K562 (cell line): ENCODE data around the gene WWP2.

Experiments used
- BHLHE40 ChIP-seq: IDR thresholded peaks from 2 replicates; pipeline ENCODE4 v1.6.1; 2011; ENCODE audit warnings: low read length, improper control_type of control experiment
- CTCF ChIP-seq, 3 experiments: IDR thresholded peaks in 2 of 3; conservative IDR thresholded peaks in 1 of 3; 2 replicates each; pipeline ENCODE4 v1.5.1; 2011 to 2012; ENCODE audit warnings: low read length in 3 of 3, mild to moderate bottlenecking in 3 of 3, control low read depth in 2 of 3, improper control_type of control experiment in 1 of 3, inconsistent platforms in 1 of 3, low read depth in 1 of 3, mixed read lengths in 1 of 3, moderate library complexity in 1 of 3; ENCODE audit not compliant: insufficient read depth in 2 of 3
- EZH2 ChIP-seq: IDR thresholded peaks from 2 replicates; pipeline ENCODE4 v1.6.1; 2012; ENCODE audit warnings: low read depth, mild to moderate bottlenecking, inconsistent platforms, low read length, borderline replicate concordance
- HDAC2 ChIP-seq: fragments of 450-650 bp; IDR thresholded peaks from 2 replicates; pipeline ENCODE4 v1.6.1; 2016; ENCODE audit warnings: mild to moderate bottlenecking
- MEIS2 ChIP-seq: fragments of 450-650 bp; IDR thresholded peaks from 2 replicates; pipeline ENCODE4 v1.6.1; 2014; ENCODE audit warnings: mild to moderate bottlenecking; ENCODE audit not compliant: partially characterized antibody
- NFE2L1 ChIP-seq: fragments of 450-650 bp; IDR thresholded peaks from 2 replicates; pipeline ENCODE4 v1.6.1; 2016; ENCODE audit warnings: missing genetic modification characterization, low read depth, mild to moderate bottlenecking, missing compliant biosample characterization, moderate library complexity, borderline replicate concordance
- RAD21 ChIP-seq, 2 experiments: fragments of 250-450 bp in 1 of 2; fragments of 450-650 bp in 1 of 2; sonication (Bioruptor Pico) in 1 of 2; formaldehyde crosslinking in 1 of 2; IDR thresholded peaks in 1 of 2; conservative IDR thresholded peaks in 1 of 2; 2 replicates each; pipeline versions ENCODE4 v1.4.0 to v1.8.0; 2020 to 2022; ENCODE audit warnings: mild to moderate bottlenecking in 2 of 2, moderate library complexity in 1 of 2
- SAFB2 ChIP-seq: fragments of 200-400 bp; formaldehyde crosslinking; IDR thresholded peaks from 2 replicates; pipeline ENCODE4 v1.6.1; 2018; ENCODE audit warnings: borderline replicate concordance, low read length, low read depth, moderate library complexity; ENCODE audit not compliant: severe bottlenecking
- YBX1 ChIP-seq: fragments of 450-650 bp; IDR thresholded peaks from 2 replicates; pipeline ENCODE4 v1.7.1; 2016; ENCODE audit warnings: mild to moderate bottlenecking
- ZNF24 ChIP-seq: fragments of 450-650 bp; IDR thresholded peaks from 2 replicates; pipeline ENCODE4 v1.6.1; 2016
- ZNF282 ChIP-seq: sonication (generic); formaldehyde crosslinking; IDR thresholded peaks from 2 replicates; pipeline ENCODE4 v1.8.1; 2023; ENCODE audit warnings: missing genetic modification reagents
- TF ChIP-seq, protein P1 (sequence below): sonication (generic); formaldehyde crosslinking; IDR thresholded peaks from 2 replicates; pipeline ENCODE4 v1.8.1; 2022; ENCODE audit warnings: missing genetic modification reagents

- TF ChIP-seq ZNF24 = no peak
- no peak for TF ChIP-seq BHLHE40
- TF ChIP-seq YBX1 = no peak
- no peak for TF ChIP-seq MEIS2
- no peak for TF ChIP-seq HDAC2
- TF ChIP-seq SAFB2 = no peak
- TF ChIP-seq RAD21 (CRISPR knock-in tag; conservative IDR thresholded peaks at IDR 0.05 in 1 of 2, IDR thresholded peaks at IDR 0.05 in 1 of 2) = no peak
- TF ChIP-seq, protein P1, sequence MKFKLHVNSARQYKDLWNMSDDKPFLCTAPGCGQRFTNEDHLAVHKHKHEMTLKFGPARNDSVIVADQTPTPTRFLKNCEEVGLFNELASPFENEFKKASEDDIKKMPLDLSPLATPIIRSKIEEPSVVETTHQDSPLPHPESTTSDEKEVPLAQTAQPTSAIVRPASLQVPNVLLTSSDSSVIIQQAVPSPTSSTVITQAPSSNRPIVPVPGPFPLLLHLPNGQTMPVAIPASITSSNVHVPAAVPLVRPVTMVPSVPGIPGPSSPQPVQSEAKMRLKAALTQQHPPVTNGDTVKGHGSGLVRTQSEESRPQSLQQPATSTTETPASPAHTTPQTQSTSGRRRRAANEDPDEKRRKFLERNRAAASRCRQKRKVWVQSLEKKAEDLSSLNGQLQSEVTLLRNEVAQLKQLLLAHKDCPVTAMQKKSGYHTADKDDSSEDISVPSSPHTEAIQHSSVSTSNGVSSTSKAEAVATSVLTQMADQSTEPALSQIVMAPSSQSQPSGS (CRISPR knock-in tag) = no peak
- no peak for TF ChIP-seq CTCF (IDR thresholded peaks at IDR 0.05 in 2 of 3, conservative IDR thresholded peaks at IDR 0.05 in 1 of 3; ENCODE audit: insufficient read depth in 2 of 3, low read depth in 1 of 3, low read length in 3 of 3)
- no peak for TF ChIP-seq ZNF282 (CRISPR knock-in tag)
- TF ChIP-seq NFE2L1 = no peak
- TF ChIP-seq EZH2 = no peak
These were observed 16.2 kb upstream of the WWP2 start for GRCh38 chr16:69745959-69746358.
